Activated CD4-positive, alpha-beta T cell treated with anti-CD3 and anti-CD28 coated beads for 4 hours (primary cell): ENCODE measurements around the gene DNAJC5.

ENCODE experiments used
- DNase-seq, 2 donors: peaks; one replicate each; pipeline ENCODE4 v3.0.0-alpha.2; 2020

The DNAJC5 gene

GRCh38 chr20:63885264-63886053 lies 9.5 kb upstream of the DNAJC5 start:
- DNase-seq, result no peak

- DNase-seq, result no peak
Observed at GRCh38 chr20:63886054-63886419, 8.9 kb upstream of the DNAJC5 start.

- no peak for DNase-seq
Observed at GRCh38 chr20:63886921-63887320, 8.0 kb upstream of the DNAJC5 start.

GRCh38 chr20:63889241-63890200 lies 5.4 kb upstream of the DNAJC5 start:
- DNase-seq, result no peak

GRCh38 chr20:63890201-63890576 lies 4.7 kb upstream of the DNAJC5 start:
- DNase-seq, result no peak

- no peak for DNase-seq
Observed at GRCh38 chr20:63890616-63891015, 4.3 kb upstream of the DNAJC5 start.

GRCh38 chr20:63891061-63892002 lies 3.6 kb upstream of the DNAJC5 start:
- no peak for DNase-seq

- DNase-seq, result no peak
Observed at GRCh38 chr20:63892402-63892801, 2.5 kb upstream of the DNAJC5 start.

- no peak for DNase-seq
Observed at GRCh38 chr20:63893999-63894357, 948 bp upstream of the DNAJC5 start.

GRCh38 chr20:63895202-63895951 lies 451 bp downstream of the DNAJC5 start:
- no peak for DNase-seq

- no peak for DNase-seq
Observed at GRCh38 chr20:63895952-63896263, 982 bp downstream of the DNAJC5 start.

GRCh38 chr20:63896264-63897105 lies 1.6 kb downstream of the DNAJC5 start:
- peak in 1 of 2 donors; percentile 13 for DNase-seq

- DNase-seq, result no peak
Observed at GRCh38 chr20:63897978-63898561, 3.1 kb downstream of the DNAJC5 start.

- DNase-seq, result no peak
Observed at GRCh38 chr20:63898882-63899558, 4.1 kb downstream of the DNAJC5 start.

- DNase-seq, result no peak
Observed at GRCh38 chr20:63900413-63900812, 5.5 kb downstream of the DNAJC5 start.

- DNase-seq, result no peak
Observed at GRCh38 chr20:63903796-63904561, 9.1 kb downstream of the DNAJC5 start.

GRCh38 chr20:63908008-63908682 lies 13.2 kb downstream of the DNAJC5 start:
- no peak for DNase-seq

- no peak for DNase-seq
Observed at GRCh38 chr20:63911176-63911575, 16.2 kb downstream of the DNAJC5 start.

- no peak for DNase-seq
Observed at GRCh38 chr20:63913768-63914167, 18.8 kb downstream of the DNAJC5 start.
